PFSK-1 (cell line): ENCODE measurements around the gene BSDC1.

Source experiments
- FOXP2 ChIP-seq: optimal IDR thresholded peaks from 2 replicates; pipeline ENCODE3; 2011; ENCODE audit warnings: borderline replicate concordance, control low read depth, inconsistent platforms; ENCODE audit not compliant: insufficient read depth; ENCODE audit errors: extremely low read length, extremely low read depth
- POLR2AphosphoS5 ChIP-seq: IDR thresholded peaks from 2 replicates; pipeline ENCODE4 v1.6.1; 2012; ENCODE audit warnings: low read depth, mild to moderate bottlenecking, control low read depth, low read length, moderate library complexity
- REST ChIP-seq, 2 experiments: IDR thresholded peaks; 2 replicates each; pipeline versions ENCODE4 v1.6.1 to v1.8.0; 2011 to 2012; ENCODE audit warnings: low read depth in 2 of 2, low read length in 2 of 2, control low read depth in 1 of 2, inconsistent platforms in 1 of 2, mild to moderate bottlenecking in 1 of 2, moderate library complexity in 1 of 2; ENCODE audit not compliant: insufficient read depth in 1 of 2
- SIN3A ChIP-seq: IDR thresholded peaks from 2 replicates; pipeline ENCODE4 v1.6.1; 2012; ENCODE audit warnings: mild to moderate bottlenecking, low read length, moderate library complexity, borderline replicate concordance; ENCODE audit not compliant: insufficient read depth
- TAF1 ChIP-seq: IDR thresholded peaks from 2 replicates; pipeline ENCODE4 v1.6.1; 2012; ENCODE audit warnings: low read length, control low read depth, borderline replicate concordance; ENCODE audit not compliant: insufficient read depth

BSDC1 gene

DNA sequence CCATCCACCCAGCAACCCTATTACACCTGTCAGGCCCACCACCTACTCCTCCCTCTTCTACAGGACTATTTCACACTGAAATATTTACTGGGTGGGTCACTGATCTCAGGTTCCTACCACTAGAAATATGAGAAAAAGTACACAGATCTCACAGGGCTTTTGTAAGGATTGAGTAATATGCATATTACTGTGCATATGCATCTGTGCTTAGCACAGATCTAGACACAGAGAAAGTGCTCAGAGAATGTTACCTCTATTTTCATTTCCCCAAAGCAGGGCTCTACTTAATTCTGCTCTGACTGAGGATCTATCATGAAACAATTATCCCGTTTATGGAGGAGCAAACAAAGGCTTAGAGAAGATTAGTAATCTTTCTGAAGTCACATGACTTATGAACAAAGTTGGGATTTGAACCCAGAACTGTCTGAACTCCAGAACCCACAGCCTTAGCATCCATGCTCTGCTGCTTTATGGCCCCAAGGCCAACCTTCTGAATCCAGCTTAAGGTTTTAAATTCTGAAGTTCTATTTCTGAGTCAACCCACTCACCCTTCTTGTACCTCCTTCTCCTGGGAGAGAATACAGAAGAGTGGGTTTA is 20.1 kb downstream of the BSDC1 start:
- no peak for TF ChIP-seq POLR2AphosphoS5
- TF ChIP-seq FOXP2, result no peak
- no peak for TF ChIP-seq SIN3A
- TF ChIP-seq REST (IDR thresholded peaks at IDR 0.05; ENCODE audit: insufficient read depth in 1 of 2, low read depth in 2 of 2, low read length in 2 of 2), result no peak
- TF ChIP-seq TAF1, result no peak

GRCh38 chr1:32372149-32372756 is 22.0 kb downstream of the BSDC1 start:
- TF ChIP-seq FOXP2 (no peak), TAF1 (no peak), REST (IDR thresholded peaks at IDR 0.05; ENCODE audit: insufficient read depth in 1 of 2, low read depth in 2 of 2, low read length in 2 of 2) (no peak), POLR2AphosphoS5 (no peak)

- TF ChIP-seq FOXP2 (no peak), TAF1 (no peak), POLR2AphosphoS5 (no peak), REST (IDR thresholded peaks at IDR 0.05; ENCODE audit: insufficient read depth in 1 of 2, low read depth in 2 of 2, low read length in 2 of 2) (no peak), SIN3A (no peak)
These were observed 26.2 kb downstream of the BSDC1 start for GRCh38 chr1:32367912-32368635.

DNA sequence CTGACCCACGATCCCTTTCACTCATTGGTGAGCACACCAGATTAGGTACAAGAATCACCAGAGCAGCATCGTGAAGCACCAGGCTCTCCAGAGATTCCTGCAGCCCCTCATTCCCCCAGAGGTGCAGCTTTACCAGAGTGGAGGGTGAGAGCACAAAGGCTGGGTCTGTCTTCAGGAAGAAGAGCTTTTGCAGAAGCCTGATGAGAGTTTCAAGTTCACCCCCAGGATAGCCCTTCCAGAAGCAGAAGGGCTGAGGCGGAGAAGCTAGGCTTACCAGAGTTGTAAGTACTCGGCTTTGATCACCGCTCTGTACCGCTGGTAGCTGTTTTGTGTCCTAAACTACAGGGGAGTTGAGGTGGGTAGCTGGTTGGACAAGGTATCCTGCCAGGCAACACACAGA is 28.8 kb downstream of the BSDC1 start:
- TF ChIP-seq TAF1, result no peak
- no peak for TF ChIP-seq REST (IDR thresholded peaks at IDR 0.05; ENCODE audit: insufficient read depth in 1 of 2, low read depth in 2 of 2, low read length in 2 of 2)
- TF ChIP-seq FOXP2, result no peak
- TF ChIP-seq SIN3A, result no peak
- no peak for TF ChIP-seq POLR2AphosphoS5
